Liver (tissue), 3 donors: ENCODE results near the gene ZMAT5.

Experiments
- CTCF ChIP-seq: fragments of 150-350 bp; IDR thresholded peaks from 2 replicates; pipeline ENCODE4 v1.5.1; 2017; ENCODE audit warnings: improper control_type of control experiment, low read depth, low read length; ENCODE audit not compliant: missing input control
- EGR1 ChIP-seq, 2 donors: IDR thresholded peaks; 2 replicates each; pipeline ENCODE4 v1.6.1; 2016 to 2018; ENCODE audit warnings: antibody characterized with exemption in 2 of 2, low read depth in 2 of 2
- FOXA1 ChIP-seq: IDR thresholded peaks from 2 replicates; pipeline ENCODE4 v1.6.1; 2016; ENCODE audit warnings: antibody characterized with exemption
- MAX ChIP-seq: IDR thresholded peaks from 2 replicates; pipeline ENCODE4 v1.6.1; 2016; ENCODE audit warnings: antibody characterized with exemption
- REST ChIP-seq: IDR thresholded peaks from 2 replicates; pipeline ENCODE4 v1.6.1; 2016; ENCODE audit warnings: antibody characterized with exemption, mild to moderate bottlenecking
- donor health status: healthy.
- donor health status: healthy.

- TF ChIP-seq CTCF (no peak), REST (no peak), MAX (no peak), FOXA1 (no peak), EGR1 (IDR thresholded peaks at IDR 0.05; ENCODE audit: low read depth in 2 of 2) (no peak)
Measured at GRCh38 chr22:29723766-29724165, 43.0 kb downstream of the ZMAT5 start.
